Neural progenitor cell (in vitro differentiated cells): ENCODE data around the gene MYH7.

ENCODE experiments used
- EZH2 ChIP-seq: fragments of 200-600 bp; sonication (generic); IDR thresholded peaks from 2 replicates; pipeline ENCODE4 v1.6.1; 2017; ENCODE audit warnings: antibody characterized with exemption, mild to moderate bottlenecking, moderate library complexity
- EZH2phosphoT487 ChIP-seq: fragments of 200-600 bp; sonication (generic); IDR thresholded peaks from 2 replicates; pipeline ENCODE4 v1.6.1; 2017; ENCODE audit warnings: antibody characterized with exemption
- TF ChIP-seq, protein P1 (sequence below): fragments of 200-600 bp; sonication (generic); IDR thresholded peaks from 2 replicates; pipeline ENCODE4 v1.5.1; 2017; ENCODE audit warnings: antibody characterized with exemption, mild to moderate bottlenecking

DNA sequence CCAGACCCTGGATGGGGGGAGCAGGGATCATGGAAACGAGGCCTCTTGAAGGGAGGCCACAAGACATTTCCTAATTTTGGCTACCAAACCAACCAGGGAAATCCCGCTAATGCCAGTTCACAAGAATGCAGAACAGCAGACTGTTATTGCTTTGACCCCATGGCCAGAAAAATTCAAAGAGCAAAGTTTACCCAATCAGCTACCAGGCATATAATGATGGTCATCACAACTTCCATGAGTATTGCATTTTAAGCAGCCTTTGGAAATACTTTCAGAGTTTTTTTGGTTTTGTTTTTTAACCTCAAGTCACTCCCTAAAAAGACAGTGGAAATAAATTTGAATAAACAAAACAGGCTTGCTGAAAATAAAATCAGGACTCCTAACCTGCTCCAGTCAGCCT is 63.0 kb downstream of the MYH7 start, which contains the start of gene IL25:
- TF ChIP-seq, protein P1, sequence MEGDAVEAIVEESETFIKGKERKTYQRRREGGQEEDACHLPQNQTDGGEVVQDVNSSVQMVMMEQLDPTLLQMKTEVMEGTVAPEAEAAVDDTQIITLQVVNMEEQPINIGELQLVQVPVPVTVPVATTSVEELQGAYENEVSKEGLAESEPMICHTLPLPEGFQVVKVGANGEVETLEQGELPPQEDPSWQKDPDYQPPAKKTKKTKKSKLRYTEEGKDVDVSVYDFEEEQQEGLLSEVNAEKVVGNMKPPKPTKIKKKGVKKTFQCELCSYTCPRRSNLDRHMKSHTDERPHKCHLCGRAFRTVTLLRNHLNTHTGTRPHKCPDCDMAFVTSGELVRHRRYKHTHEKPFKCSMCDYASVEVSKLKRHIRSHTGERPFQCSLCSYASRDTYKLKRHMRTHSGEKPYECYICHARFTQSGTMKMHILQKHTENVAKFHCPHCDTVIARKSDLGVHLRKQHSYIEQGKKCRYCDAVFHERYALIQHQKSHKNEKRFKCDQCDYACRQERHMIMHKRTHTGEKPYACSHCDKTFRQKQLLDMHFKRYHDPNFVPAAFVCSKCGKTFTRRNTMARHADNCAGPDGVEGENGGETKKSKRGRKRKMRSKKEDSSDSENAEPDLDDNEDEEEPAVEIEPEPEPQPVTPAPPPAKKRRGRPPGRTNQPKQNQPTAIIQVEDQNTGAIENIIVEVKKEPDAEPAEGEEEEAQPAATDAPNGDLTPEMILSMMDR: no peak
- no peak for TF ChIP-seq EZH2
- no peak for TF ChIP-seq EZH2phosphoT487
